Neural cell (in vitro differentiated cells): ENCODE results near the gene PPL. TPM values are rescaled to one million over a fixed set of nuclear protein-coding genes. Genes with fewer than 3 reads are reported as not detected.

Experiments
- H2AFZ ChIP-seq: fragments of 200-600, 300-800 bp; sonication (generic), shearing (Covaris generic); 2 replicates; pipeline ENCODE4 v1.6.0; 2014; ENCODE audit warnings: low read depth, mild to moderate bottlenecking, antibody characterized with exemption, low read length, moderate library complexity
- H3F3A ChIP-seq: fragments of 200-600 bp; shearing (Covaris generic); 2 replicates; pipeline ENCODE4 v1.6.1; 2016; ENCODE audit warnings: mild to moderate bottlenecking, moderate library complexity, mixed read lengths, antibody characterized with exemption, low read length; ENCODE audit not compliant: insufficient read depth, poor library complexity, severe bottlenecking
- H3K27ac ChIP-seq: fragments of 200-600, 300-800 bp; sonication (generic), shearing (Covaris generic); 2 replicates; pipeline ENCODE4 v1.5.1; 2014; ENCODE audit warnings: mild to moderate bottlenecking, low read length, moderate library complexity
- H3K27me3 ChIP-seq: fragments of 300-800, 200-600 bp; sonication (generic), shearing (Covaris generic); 2 replicates; pipeline ENCODE4 v1.6.0; 2014; ENCODE audit warnings: mild to moderate bottlenecking, low read depth, low read length, moderate library complexity; ENCODE audit not compliant: insufficient read depth
- H3K36me3 ChIP-seq: fragments of 300-800, 200-600 bp; sonication (generic), shearing (Covaris generic); 2 replicates; pipeline ENCODE4 v1.5.1; 2014; ENCODE audit warnings: mild to moderate bottlenecking, antibody characterized with exemption, low read length, moderate library complexity; ENCODE audit not compliant: insufficient read depth
- H3K4me2 ChIP-seq: fragments of 300-800, 200-600 bp; sonication (generic), shearing (Covaris generic); 2 replicates; pipeline ENCODE4 v1.6.0; 2014; ENCODE audit warnings: mild to moderate bottlenecking, low read length
- H3K4me3 ChIP-seq: fragments of 300-800, 200-600 bp; sonication (generic), shearing (Covaris generic); 2 replicates; pipeline ENCODE4 v1.5.1; 2014; ENCODE audit warnings: mild to moderate bottlenecking, low read length, moderate library complexity
- H3K79me2 ChIP-seq: fragments of 200-600 bp; shearing (Covaris generic); replicated peaks from 2 replicates; pipeline ENCODE4 v1.6.0; 2014; ENCODE audit warnings: mild to moderate bottlenecking, low read length, moderate library complexity; ENCODE audit not compliant: insufficient read depth
- H3K9ac ChIP-seq: fragments of 300-800, 200-600 bp; sonication (generic), shearing (Covaris generic); 2 replicates; pipeline ENCODE4 v1.6.1; 2016; ENCODE audit warnings: mild to moderate bottlenecking, low read length, mixed read lengths
- H3K9me2 ChIP-seq: fragments of 200-600 bp; shearing (Covaris generic); 2 replicates; pipeline ENCODE4 v1.6.1; 2016; ENCODE audit warnings: mild to moderate bottlenecking, low read length, mixed read lengths; ENCODE audit not compliant: insufficient read depth
- H3K9me3 ChIP-seq: fragments of 200-600, 300-800 bp; sonication (generic), shearing (Covaris generic); 2 replicates; pipeline ENCODE4 v1.6.1; 2016; ENCODE audit warnings: mild to moderate bottlenecking, mixed run types, low read length, moderate library complexity, mixed read lengths
- H4K20me1 ChIP-seq: fragments of 200-600 bp; shearing (Covaris generic); 2 replicates; pipeline ENCODE4 v1.6.1; 2016; ENCODE audit warnings: mild to moderate bottlenecking, mixed run types; ENCODE audit not compliant: insufficient read depth
- EP300 ChIP-seq: fragments of 450-650 bp; conservative IDR thresholded peaks from 2 replicates; pipeline ENCODE4 v1.6.1; 2014; ENCODE audit warnings: antibody characterized with exemption, mild to moderate bottlenecking, moderate library complexity; ENCODE audit not compliant: poor library complexity, severe bottlenecking
- EZH2 ChIP-seq: fragments of 200-600, 300-800 bp; shearing (Covaris generic), sonication (generic); IDR thresholded peaks from 2 replicates; pipeline ENCODE4 v1.6.1; 2014; ENCODE audit warnings: antibody characterized with exemption, low read length, borderline replicate concordance, mild to moderate bottlenecking; ENCODE audit not compliant: insufficient read depth, poor library complexity, severe bottlenecking
- MXI1 ChIP-seq: fragments of 450-650 bp; conservative IDR thresholded peaks from 2 replicates; pipeline ENCODE4 v1.6.1; 2014; ENCODE audit warnings: antibody characterized with exemption, mild to moderate bottlenecking; ENCODE audit not compliant: poor library complexity, severe bottlenecking
- POLR2AphosphoS5 ChIP-seq: IDR thresholded peaks from 2 replicates; pipeline ENCODE4 v1.6.1; 2012
- RAD21 ChIP-seq: fragments of 450-650 bp; conservative IDR thresholded peaks from 2 replicates; pipeline ENCODE4 v1.6.1; 2014; ENCODE audit warnings: antibody characterized with exemption, mild to moderate bottlenecking, moderate library complexity
- SMC3 ChIP-seq: fragments of 450-650 bp; conservative IDR thresholded peaks from 2 replicates; pipeline ENCODE4 v1.6.1; 2014; ENCODE audit warnings: antibody characterized with exemption, mild to moderate bottlenecking, moderate library complexity; ENCODE audit not compliant: poor library complexity
- TAF1 ChIP-seq: IDR thresholded peaks from 2 replicates; pipeline ENCODE4 v1.6.1; 2012; ENCODE audit warnings: low read depth
- polyA plus RNA-seq: library from polyadenylated mRNA; depleted of rRNA; stranded (reverse); fragments of >200 nt; gene quantifications from 2 replicates; pipeline ENCODE4 v1.2.3, GENCODE V29; 2014
- TF ChIP-seq, protein P1 (sequence below): fragments of 450-650 bp; IDR thresholded peaks from 2 replicates; pipeline ENCODE4 v1.5.1; 2014; ENCODE audit warnings: antibody characterized with exemption, mild to moderate bottlenecking, moderate library complexity; ENCODE audit not compliant: poor library complexity, severe bottlenecking
- TF ChIP-seq, protein P2 (sequence below): IDR thresholded peaks from 2 replicates; pipeline ENCODE4 v1.6.1; 2012; ENCODE audit warnings: borderline replicate concordance

Gene PPL
- polyA plus RNA-seq, 1 donor from 2014 or later: 0.81 TPM

GRCh38 chr16:4873091-4873490, 63.9 kb downstream of the PPL start:
- TF ChIP-seq SMC3 (no peak), MXI1 (no peak), EZH2 (no peak), RAD21 (no peak)
- TF ChIP-seq, protein P1, sequence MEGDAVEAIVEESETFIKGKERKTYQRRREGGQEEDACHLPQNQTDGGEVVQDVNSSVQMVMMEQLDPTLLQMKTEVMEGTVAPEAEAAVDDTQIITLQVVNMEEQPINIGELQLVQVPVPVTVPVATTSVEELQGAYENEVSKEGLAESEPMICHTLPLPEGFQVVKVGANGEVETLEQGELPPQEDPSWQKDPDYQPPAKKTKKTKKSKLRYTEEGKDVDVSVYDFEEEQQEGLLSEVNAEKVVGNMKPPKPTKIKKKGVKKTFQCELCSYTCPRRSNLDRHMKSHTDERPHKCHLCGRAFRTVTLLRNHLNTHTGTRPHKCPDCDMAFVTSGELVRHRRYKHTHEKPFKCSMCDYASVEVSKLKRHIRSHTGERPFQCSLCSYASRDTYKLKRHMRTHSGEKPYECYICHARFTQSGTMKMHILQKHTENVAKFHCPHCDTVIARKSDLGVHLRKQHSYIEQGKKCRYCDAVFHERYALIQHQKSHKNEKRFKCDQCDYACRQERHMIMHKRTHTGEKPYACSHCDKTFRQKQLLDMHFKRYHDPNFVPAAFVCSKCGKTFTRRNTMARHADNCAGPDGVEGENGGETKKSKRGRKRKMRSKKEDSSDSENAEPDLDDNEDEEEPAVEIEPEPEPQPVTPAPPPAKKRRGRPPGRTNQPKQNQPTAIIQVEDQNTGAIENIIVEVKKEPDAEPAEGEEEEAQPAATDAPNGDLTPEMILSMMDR: no peak
- TF ChIP-seq, protein P2, sequence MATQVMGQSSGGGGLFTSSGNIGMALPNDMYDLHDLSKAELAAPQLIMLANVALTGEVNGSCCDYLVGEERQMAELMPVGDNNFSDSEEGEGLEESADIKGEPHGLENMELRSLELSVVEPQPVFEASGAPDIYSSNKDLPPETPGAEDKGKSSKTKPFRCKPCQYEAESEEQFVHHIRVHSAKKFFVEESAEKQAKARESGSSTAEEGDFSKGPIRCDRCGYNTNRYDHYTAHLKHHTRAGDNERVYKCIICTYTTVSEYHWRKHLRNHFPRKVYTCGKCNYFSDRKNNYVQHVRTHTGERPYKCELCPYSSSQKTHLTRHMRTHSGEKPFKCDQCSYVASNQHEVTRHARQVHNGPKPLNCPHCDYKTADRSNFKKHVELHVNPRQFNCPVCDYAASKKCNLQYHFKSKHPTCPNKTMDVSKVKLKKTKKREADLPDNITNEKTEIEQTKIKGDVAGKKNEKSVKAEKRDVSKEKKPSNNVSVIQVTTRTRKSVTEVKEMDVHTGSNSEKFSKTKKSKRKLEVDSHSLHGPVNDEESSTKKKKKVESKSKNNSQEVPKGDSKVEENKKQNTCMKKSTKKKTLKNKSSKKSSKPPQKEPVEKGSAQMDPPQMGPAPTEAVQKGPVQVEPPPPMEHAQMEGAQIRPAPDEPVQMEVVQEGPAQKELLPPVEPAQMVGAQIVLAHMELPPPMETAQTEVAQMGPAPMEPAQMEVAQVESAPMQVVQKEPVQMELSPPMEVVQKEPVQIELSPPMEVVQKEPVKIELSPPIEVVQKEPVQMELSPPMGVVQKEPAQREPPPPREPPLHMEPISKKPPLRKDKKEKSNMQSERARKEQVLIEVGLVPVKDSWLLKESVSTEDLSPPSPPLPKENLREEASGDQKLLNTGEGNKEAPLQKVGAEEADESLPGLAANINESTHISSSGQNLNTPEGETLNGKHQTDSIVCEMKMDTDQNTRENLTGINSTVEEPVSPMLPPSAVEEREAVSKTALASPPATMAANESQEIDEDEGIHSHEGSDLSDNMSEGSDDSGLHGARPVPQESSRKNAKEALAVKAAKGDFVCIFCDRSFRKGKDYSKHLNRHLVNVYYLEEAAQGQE: no peak
- Histone ChIP-seq H3K4me2 (no peak overlapping the region), H3K9ac (no peak overlapping the region), H3K9me3 (no peaks in the 10 kb centered on the region), H3F3A (no peaks in the 10 kb centered on the region), H4K20me1 (no peaks in the 10 kb centered on the region), H3K79me2 (peaks cover under 1% of the 10 kb centered on the region), H2AFZ (no peak overlapping the region), H3K27ac (no peak overlapping the region), H3K27me3 (no peaks in the 10 kb centered on the region), H3K36me3 (no peaks in the 10 kb centered on the region), H3K9me2 (no peaks in the 10 kb centered on the region), H3K4me3 (no peak overlapping the region)

DNA sequence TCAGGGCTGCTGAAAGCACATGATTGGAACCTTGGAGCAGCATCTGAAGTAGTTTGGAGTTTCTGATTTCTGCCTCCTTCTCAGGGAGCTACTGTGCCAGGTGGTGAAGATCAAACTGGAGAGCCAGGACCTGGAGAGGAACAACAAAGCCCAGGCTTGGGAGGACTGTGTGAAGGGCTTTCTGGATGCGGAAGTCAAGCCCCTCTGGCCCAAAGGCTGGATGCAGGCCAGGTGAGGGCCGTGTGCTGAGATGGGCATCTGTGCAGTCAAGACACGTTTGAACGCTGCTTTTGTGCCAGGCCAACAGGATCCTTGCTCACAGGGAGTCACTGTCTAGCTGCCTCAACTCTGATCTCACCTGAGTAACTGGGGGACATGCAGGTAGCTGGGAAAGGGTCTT, 65.9 kb downstream of the PPL start:
- H3K36me3 ChIP-seq: no peaks in the 10 kb centered on the region
- H3K9me3 ChIP-seq: no peaks in the 10 kb centered on the region
- H4K20me1 ChIP-seq: no peaks in the 10 kb centered on the region
- no peak for TF ChIP-seq TAF1
- TF ChIP-seq, protein P2: no peak
- TF ChIP-seq POLR2AphosphoS5: no peak
- no peak for TF ChIP-seq EZH2
- TF ChIP-seq RAD21: no peak
- no peak for TF ChIP-seq MXI1
- TF ChIP-seq SMC3: no peak
- TF ChIP-seq, protein P1: no peak
- TF ChIP-seq EP300: no peak
- H3F3A ChIP-seq: no peaks in the 10 kb centered on the region
- no peak overlapping the region for H2AFZ ChIP-seq
- H3K9ac ChIP-seq: no peak overlapping the region
- H3K4me3 ChIP-seq: no peak overlapping the region
- H3K27ac ChIP-seq: no peak overlapping the region
- no peaks in the 10 kb centered on the region for H3K27me3 ChIP-seq
- peaks cover 7% of the 10 kb centered on the region for H3K79me2 ChIP-seq
- H3K9me2 ChIP-seq: no peaks in the 10 kb centered on the region
- no peak overlapping the region for H3K4me2 ChIP-seq
